Tongue (tissue), 2 donors: ENCODE data around the gene NKAIN1. TPM values are rescaled to one million over a fixed set of nuclear protein-coding genes. Genes with fewer than 3 reads are reported as not detected.
A peak's percentile ranks its signal among the peaks of the same experiment; 100 is the strongest.
"Not testable (repeated sequence)": the region's sequence is repeated elsewhere in the genome, so short reads cannot be mapped to it uniquely, and the experiment has no call there.

Source experiments
- DNase-seq: peaks from one replicate; pipeline ENCODE4 v3.0.0-alpha.2; 2015
- total RNA-seq: library from RNA; depleted of rRNA; stranded (reverse); fragments of >200 nt; gene quantifications from one replicate; pipeline ENCODE4 v1.2.3, GENCODE V29; 2014

The NKAIN1 gene
- 0.51 TPM for total RNA-seq

DNA sequence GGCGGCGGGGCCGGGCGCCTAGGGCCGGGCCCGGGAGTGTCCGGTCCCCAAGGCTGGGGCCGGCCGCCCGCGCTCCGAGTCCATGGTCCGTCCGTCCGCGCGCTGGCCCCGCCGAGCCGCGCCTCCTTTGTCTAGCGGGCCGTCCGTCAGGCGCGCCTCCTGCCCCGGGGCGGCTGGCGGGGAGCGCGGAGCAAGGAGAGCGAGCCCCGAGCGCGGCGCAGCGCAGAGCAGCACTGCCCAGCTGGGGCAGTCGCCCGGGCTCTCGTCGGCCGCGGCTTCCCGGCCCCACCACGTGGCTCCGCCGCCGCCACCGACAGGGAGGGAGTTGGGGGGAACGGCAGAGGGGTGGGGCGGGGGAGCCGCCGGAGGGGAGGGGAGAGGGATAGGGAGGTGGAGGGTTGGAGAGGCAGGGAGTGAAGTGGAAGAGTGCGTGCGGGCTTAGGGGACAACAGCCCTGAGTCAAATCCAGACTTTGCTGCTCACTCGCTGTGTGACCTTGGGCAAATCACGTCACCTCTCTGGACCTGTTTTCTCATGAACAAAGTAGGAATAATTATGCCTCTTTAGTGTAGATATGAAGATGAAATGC is at the start of gene NKAIN1:
Gene NKAIN1, minus strand, starts transcription at position 235 of the 589 bp plus-strand sequence. CDS start 340 bp downstream, outside the sequence.
- peak; percentile 52 for DNase-seq

DNA sequence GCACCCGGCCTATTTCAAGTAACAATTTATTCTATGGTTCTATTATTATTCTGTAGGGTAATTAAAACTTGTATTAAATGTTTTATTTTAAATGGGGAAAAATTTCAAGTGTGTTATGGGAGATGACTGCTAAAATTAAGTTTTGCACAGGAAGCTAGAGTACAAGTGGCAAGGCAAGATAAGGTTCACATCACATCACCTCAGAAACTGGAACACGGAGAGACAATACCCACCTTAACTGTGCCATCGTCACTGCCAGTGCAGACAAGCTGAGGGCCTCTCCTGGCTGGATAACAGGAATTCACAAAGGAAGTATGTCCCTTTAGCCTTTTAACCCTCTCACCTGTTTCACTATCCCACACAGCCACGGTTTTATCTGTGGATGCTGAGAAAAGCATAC is 49.3 kb upstream of the NKAIN1 start:
- no peak for DNase-seq

DNA sequence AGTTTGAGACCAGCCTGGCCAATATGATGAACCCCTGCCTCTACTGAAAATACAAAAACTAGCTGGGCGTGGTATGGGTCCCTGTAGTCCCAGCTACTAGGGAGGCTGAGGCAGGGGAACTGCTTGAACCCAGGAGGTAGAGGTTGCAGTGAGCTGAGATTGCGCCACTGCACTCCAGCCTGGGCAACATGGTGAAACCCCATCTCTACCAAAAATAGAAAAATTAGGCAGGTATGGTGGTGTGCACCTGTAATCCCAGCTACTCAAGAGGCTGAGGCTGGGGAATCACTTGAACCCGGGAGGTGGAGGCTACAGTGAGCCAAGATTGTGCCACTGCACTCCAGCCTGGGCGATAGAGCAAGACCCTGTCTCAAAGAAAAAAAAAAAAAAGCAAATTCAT is 48.1 kb upstream of the NKAIN1 start:
- DNase-seq: not testable (repeated sequence)

DNA sequence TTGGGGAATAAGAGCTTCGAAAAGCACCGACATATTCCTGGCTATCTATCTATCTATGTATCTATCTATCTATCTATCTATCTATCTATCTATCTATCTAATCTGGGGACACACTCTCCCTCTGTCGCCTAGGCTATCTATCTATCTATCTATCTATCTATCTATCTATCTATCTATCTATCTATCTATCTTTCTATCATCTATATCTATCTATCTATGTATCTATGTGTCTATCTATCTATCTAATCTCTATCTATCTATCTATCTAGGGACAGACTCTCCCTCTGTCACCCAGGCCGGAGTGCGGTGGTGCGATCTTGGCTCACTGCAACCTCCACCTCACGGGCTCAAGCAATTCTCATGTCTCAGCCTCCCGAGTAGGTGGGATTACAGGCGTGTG is 42.7 kb upstream of the NKAIN1 start:
- DNase-seq: not testable (repeated sequence)

DNA sequence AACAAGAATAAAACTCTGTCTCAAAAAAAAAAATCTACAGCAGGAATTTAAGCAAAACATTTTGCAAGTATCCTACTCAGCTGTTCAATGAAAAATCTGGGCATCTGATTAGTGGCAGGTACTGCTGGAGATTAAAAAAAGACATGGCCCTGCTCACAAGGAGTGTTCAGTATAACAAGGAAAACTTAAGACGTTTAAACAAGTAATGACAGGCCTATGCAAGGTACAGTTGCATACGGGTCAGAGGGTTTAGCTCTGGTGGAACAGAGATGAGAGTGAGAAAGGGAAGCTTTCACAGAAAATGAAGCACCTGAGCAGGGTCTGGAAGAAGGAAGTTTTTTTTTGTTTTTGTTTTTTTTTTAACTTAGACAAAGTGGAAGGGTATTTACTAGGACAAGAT is 33.9 kb upstream of the NKAIN1 start:
- DNase-seq: no peak

DNA sequence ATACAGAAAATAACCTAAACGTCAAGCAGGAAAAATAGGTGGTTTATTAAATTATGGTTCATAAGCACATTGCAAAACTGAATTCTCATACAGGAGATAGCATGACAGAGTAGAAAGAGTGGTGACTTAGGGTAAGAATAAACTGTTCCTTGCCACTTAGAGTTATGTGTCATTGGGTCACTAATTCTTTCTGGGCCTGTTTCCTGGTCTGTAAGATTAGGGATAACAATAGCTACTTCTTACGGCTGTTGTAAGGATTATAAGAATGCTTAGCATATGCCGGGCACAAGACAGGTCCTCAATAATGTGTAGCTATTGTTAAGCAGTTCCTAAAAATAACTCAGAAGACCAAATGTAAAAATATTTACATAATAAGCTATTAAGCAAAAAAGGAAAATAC is 32.7 kb upstream of the NKAIN1 start:
- no peak for DNase-seq

DNA sequence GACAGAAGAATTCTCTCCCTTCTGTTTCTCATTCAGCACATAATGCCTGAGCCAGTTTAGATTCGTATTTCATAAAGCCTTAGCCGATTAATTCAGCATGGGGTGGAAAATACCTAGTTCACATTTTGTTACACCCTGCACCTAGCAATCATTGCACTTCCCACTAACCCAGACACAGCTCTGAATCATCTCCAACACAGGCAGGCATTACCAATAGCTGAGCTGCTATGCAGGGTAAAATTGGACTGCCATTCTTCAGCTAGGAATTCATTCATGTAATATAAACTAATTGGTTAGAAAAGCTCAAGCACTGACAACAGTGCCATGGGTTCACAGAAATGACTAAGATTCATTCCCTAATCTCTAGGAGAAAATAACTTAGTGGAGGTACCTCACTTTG is 26.9 kb upstream of the NKAIN1 start:
- DNase-seq: no peak

DNA sequence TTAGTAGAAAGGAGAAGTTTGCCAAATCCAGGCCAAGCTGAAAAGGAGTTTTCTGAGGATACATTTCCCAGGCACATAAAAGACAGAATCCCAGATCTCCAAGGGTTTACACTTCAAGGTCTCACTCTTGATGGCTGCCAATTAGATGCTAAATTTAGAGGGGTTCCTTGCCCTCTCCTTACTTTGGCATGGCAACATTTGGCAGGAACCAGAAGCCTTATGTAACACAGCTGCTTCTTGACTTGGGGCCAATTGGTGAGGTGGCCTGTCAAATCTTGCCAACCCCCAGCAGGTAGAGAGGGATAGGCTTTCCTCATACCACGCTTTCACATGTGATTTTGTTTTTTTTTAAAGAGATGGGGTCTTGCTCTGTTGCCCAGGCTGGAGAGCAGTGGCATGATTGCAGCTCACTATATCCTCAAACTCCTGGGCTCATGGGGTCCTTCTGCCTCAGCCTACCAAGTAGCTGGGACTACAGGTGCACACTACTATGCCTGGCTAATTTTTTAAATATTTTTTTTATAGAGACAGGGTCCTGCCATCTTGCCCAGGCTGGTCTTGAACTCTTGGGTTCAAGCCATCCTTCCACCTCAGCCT is 25.2 kb upstream of the NKAIN1 start:
- DNase-seq: no peak

DNA sequence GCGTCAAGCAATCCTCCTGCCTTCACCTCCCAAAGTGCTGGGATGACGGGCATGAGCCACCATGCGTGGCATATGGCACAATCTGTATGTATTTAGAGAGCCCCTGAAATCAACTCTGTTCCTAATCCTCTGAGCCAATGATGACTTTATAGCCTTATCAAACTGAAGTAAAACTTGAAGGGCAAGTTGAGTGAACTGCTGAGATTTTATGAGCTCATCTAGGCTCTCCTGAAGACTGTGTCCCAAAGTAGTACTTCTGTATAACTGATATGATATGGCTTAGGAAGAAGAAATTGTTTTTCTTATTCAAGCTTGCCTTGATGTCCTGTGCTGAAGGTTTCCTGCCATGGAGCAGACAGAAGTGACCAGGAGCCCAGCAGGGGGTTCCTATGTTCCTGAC is 23.7 kb upstream of the NKAIN1 start:
- DNase-seq: no peak

DNA sequence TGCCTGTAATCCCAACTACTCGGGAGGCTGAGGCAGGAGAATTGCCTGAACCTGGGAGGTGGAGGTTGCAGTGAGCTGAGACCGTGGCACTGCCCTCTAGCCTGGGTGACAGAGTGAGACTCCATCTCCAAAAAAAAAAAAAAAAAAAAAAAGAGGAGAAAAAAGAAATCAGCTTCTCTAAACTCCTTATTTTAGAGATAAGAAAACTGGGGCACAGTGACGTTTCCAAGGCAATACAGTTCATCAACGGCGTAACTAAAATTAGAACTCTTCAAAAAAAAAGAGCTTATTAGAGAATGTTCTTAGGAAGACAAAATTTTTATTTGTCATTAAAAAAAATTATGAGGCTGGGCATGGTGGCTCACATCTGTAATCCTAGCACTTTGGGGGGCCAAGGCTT is 22.7 kb upstream of the NKAIN1 start:
- DNase-seq: not testable (repeated sequence)

DNA sequence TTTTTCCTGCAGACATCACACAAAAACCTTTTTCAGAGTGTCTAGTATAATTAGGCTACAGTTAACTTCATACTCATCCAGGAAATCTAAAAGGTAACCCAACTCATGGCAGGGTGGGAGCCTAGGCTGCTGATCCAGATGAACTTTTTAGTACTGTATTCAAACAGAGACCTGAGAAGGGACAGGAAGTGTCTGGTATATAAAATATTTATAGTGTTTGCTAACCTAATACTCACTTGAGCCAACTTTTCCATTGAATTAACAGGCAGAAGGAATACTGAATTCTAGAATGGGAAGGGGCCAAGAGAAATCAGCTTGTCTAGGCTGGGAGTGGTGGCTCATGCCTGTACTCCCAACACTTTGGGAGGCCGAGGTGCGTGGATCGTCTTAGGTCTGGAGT is 22.2 kb upstream of the NKAIN1 start:
- DNase-seq: no peak

DNA sequence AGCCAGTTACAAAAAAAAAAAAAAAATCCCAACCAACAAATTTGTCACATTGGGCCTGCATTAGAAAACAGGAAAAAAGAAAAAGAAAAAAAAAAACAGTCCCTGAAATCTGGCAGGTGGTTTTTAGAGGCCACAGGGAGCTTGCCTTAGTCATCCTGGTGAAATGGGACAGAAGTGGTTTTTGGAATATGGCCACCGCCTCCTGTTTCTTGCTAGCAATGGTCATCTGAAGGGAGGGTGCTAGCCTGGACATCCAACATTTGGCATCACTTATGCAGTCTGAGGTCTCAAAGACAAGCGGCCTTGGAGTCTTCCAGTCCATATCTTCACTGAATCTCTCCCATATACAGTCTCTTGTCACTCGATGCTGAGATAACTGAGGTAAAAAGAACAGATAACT is 20.1 kb upstream of the NKAIN1 start:
- no peak for DNase-seq

DNA sequence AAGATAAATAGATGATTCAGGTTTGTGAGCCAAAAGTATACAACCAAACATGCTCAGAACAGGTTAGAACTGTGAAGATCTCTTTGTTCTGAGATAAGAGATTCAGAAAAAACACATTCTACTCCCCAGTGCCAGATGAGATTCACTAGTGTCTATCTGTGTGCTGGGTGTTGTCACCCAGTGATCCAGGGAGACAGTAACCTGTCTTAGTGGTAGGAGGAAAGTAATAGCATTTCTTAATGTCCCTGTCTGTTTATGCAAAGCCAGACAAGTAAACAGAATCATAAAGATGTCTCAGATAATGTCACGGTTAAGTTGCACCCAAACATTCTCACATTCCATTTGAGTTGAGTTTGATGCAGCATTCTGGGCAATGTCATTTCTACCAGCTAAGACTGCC is 18.9 kb upstream of the NKAIN1 start:
- DNase-seq: no peak

DNA sequence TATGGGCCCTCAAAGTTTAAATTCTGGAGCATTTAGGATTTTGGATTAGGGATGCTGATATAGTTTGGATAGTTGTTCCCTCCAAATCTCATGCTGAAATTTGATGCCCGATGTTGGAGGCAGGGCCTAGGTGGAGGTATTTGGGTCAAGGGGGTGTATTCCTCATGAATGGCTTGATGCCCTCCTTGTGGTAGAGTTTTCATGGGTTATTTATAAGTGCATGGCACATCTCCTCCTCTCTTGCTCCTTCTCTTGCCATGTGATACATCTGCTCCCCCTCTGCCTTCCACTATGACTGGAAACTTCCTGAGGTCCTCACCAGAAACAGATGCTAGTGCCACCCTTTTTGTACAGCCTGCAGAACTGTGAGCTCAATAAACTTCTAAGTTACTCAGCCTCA is 17.5 kb upstream of the NKAIN1 start:
- no peak for DNase-seq

DNA sequence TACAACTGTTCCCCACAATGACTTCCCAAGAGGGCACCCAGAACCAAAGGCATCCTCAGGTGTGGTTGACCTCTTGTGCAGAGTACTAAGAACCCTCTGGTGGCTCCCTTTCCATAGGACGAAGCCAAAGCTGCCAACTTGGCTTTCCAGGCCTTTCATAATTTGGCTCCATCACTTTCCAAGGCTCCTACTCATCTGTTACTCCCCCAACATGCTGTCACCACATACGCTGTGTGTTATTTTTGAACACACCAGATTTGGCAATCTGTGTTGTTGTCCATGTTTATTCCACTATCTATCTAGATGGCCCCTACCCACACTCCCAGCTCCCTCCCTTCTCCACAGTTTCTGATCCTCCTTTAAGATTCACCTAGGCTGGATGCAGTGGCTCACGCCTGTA is 10.2 kb upstream of the NKAIN1 start:
- no peak for DNase-seq

DNA sequence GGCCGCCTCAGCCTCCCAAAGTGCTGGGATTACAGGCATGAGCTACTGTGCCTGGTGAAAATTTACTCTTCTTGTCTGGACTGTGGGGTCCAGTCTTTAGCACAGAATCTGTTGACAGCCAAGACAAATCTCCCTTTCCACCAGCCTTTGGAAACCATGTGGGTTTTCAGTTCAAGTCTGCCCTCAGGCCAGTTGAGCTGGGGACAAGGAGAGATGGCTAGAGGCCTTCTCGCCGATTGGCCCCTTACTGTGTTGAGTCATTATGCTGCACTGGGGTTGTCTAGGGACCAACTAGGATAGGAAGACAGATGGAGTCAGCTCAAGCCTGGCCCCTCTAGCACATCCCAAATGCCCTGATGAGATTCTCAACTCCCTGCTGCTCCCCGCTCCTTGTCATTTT is 8.6 kb upstream of the NKAIN1 start:
- DNase-seq: no peak

DNA sequence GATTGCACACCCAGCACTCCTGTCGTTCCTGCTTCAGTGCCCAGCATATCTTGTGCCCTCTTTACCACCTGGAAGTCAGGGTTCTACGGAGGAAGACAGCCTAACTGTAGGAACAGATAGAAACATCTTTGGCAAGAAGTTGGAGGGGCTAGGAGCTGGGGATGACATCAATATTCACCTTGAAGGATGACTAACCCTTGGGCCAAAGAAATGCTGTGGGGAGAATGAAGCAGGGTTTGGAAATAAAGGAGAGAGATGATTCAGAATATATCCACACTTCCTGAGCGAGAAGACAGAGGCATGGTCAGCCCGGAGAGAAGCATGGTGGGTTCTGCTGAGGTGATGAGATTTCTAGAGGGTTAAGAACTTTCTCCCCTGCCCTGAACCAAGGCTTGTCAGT is 4.6 kb upstream of the NKAIN1 start:
- DNase-seq: no peak

DNA sequence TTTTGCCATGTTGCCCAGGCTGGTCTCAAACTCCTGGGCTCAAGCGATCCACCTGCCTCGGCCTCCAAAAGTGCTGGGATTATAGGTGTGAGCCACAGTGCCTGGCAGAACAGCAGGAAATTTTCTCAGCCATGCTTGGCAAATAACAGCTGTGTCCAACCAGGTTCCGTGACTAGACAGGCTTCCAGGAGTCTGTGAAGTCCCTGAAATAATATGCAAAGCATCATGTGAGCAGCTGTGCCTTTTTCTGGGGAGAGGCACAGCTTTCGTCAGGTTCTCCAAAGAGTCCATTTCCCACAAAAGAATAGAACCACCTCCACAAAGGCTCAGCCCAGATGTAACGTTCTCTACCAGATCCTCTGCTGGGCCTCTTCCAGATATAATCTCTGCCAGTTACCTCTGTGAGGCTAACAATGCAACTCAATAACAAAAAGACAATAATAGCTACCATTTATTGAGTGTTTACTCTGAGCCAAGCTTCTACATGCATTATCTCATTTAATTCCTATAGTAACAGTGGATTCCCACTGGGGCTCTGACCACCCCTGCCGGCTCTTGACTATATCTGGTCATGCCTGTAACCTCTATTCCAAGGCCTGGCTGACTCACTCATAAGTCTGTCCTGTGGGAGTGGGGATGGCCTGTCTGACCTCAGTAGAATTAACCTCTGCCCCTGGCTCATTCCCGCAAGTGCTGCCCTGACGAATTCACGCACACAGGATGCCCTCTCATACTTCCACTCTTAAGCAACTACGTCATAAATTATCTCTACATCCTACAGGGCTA is 4.0 kb upstream of the NKAIN1 start:
- DNase-seq: no peak

DNA sequence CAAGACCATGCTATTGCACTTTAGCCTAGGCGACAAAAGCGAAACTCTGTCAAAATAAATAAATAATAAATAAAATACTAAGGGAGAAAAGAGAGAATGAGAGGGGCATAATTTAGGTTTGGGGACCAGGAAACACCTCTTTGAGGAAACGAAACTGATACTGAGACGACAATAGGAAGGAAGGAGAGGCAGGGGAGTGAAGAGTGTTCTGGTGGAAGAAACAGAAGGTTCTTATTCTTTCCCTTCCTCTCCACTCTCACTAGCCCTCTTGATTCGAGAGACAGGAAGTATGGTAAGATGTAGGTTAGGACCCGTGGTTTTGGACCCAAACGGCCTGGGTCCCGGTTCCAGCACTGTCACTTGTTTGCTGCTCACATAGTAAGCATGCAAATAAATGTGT is 1.6 kb upstream of the NKAIN1 start:
- no peak for DNase-seq

DNA sequence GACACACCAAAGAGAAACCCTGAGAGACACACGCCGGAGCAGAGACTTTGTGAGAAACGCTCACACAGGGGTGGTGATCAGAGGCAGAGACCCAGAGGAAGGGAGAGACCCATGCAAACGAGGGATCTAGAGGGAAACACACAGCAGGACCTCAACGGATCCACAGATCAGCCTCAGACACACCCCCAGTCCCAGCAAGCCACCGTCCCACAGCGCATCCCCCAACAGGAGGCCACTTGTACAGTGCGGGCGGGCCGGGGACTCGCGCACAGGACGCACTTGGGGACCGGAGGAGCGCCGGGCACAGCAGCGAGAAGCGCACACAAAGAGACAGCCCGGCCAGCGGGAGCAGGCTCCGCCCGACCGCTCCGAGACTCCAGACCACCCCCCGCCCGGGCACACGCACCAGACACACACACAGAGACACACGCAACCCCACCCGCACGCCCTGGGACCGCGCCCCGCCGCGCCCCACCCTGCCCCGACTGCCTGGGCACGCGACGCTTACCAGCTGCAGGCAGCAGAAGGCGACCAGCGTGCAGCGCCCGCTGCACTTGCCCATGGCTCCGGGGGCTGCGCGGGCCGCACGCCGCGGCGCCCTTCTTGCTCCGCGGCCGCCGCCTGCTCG is 587 bp downstream of the NKAIN1 start:
- DNase-seq: peak; percentile 57

DNA sequence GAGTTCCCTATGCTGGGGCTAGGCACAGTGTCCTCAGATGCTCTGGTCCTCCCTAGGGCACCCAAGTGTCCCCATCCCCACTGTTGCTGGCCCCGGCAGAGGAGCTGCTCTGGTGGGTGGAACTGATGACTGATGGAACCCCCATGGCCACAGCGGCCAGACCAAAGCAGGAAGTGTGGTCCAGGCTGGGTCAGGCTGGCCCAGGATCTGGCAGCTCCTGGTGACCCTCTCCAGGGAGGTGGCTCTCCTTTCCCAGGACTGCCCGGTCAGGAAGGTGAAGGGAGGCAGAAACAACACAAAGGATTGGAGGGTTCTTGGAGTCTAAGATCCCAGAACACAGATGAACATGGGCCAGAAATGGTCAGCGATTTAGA is 1.1 kb downstream of the NKAIN1 start:
- no peak for DNase-seq

DNA sequence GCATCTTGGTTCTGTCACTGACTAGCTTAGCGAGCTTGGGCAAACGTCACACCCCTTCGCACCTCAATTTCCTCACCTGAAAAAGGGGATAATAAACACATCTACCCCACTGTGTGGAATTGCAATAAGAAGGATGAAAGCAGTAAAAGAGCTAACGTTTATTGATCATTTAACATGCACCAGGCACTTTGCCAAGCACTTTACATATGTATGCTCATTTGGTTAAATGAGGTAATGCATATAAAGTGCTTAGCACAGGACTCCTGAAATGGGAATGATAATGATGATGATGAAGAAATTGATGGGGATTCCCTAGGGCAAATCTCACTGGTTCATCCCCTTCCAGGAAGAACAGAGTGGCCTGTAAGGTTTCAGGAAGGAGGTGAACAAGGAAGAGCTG is 4.8 kb downstream of the NKAIN1 start:
- no peak for DNase-seq

DNA sequence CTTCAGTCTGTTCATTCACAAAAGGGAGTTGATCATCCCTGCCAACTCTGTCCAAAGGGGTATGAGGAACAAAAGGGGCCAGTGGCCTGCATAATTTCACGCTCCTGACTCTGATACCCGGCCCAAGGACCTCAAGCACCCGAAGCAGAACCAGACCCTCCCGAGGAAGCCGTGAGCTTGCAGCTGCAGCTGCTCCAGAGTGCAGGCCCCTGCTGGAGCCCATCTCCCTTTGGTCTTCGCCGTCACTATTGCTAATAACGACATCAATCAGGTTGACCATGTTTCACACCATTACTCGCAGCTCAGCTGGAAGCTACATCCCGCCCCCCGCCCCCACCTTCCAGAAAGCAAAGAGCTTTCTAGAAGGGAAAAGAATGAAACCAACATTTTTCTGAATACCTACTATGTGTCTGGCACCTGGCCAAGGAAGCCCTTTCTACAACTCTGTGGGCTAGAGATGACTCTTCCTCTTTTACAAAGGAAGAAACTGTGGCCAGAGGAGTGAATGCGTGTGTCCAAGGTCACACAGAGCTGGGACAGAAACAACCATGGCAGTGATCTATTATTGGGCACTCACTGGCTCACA is 5.5 kb downstream of the NKAIN1 start:
- no peak for DNase-seq
